SK-N-SH treated with all-trans-retinoic acid at 6 μM for 48 hours (cell line): ENCODE measurements around the gene MYOD1.

Experiments
- CREB5 ChIP-seq: fragments of 250-450 bp; sonication (Bioruptor Pico); IDR thresholded peaks from 2 replicates; pipeline ENCODE4 v1.5.1; 2020; ENCODE audit warnings: low read depth, mild to moderate bottlenecking, moderate library complexity
- ESRRG ChIP-seq: fragments of 250-450 bp; sonication (Bioruptor Pico); IDR thresholded peaks from 2 replicates; pipeline ENCODE4 v1.6.1; 2021; ENCODE audit warnings: mild to moderate bottlenecking
- OSR1 ChIP-seq: fragments of 250-450 bp; sonication (Bioruptor Pico); IDR thresholded peaks from 2 replicates; pipeline ENCODE4 v1.8.0; 2022; ENCODE audit warnings: moderate library complexity, mild to moderate bottlenecking, inconsistent platforms
- PATZ1 ChIP-seq: fragments of 250-450 bp; sonication (Bioruptor Pico); IDR thresholded peaks from 2 replicates; pipeline ENCODE4 v1.8.0; 2020; ENCODE audit warnings: mild to moderate bottlenecking, moderate library complexity, borderline replicate concordance
- POU6F1 ChIP-seq: fragments of 250-450 bp; sonication (Bioruptor Pico); IDR thresholded peaks from 2 replicates; pipeline ENCODE4 v1.8.0; 2021; ENCODE audit warnings: low read depth, mild to moderate bottlenecking, moderate library complexity, borderline replicate concordance
- TOX ChIP-seq: fragments of 250-450 bp; sonication (Bioruptor Pico); IDR thresholded peaks from 2 replicates; pipeline ENCODE4 v1.8.0; 2021; ENCODE audit warnings: mild to moderate bottlenecking, moderate library complexity, borderline replicate concordance
- TSHZ2 ChIP-seq: fragments of 250-450 bp; sonication (Bioruptor Pico); IDR thresholded peaks from 2 replicates; pipeline ENCODE4 v1.5.0; 2020; ENCODE audit warnings: mild to moderate bottlenecking, moderate library complexity
- ZNF8 ChIP-seq: fragments of 450-650 bp; formaldehyde crosslinking; IDR thresholded peaks from 2 replicates; pipeline ENCODE4 v1.5.0; 2020; ENCODE audit warnings: mild to moderate bottlenecking, moderate library complexity

- TF ChIP-seq PATZ1 (CRISPR knock-in tag) = no peak
- no peak for TF ChIP-seq POU6F1
- TF ChIP-seq OSR1 = no peak
- TF ChIP-seq TOX = no peak
- TF ChIP-seq ESRRG (CRISPR knock-in tag) = no peak
- TF ChIP-seq CREB5 (CRISPR knock-in tag) = no peak
- no peak for TF ChIP-seq ZNF8 (CRISPR knock-in tag)
- no peak for TF ChIP-seq TSHZ2 (CRISPR knock-in tag)
Observed at GRCh38 chr11:17771415-17771814, 52.0 kb downstream of the MYOD1 start.
